ENCODE results near the gene GMDS. TPM values are rescaled to one million over a fixed set of nuclear protein-coding genes. Genes with fewer than 3 reads are reported as not detected.

The GMDS gene
- total RNA-seq, 1 donor, result 23.2 TPM

DNA sequence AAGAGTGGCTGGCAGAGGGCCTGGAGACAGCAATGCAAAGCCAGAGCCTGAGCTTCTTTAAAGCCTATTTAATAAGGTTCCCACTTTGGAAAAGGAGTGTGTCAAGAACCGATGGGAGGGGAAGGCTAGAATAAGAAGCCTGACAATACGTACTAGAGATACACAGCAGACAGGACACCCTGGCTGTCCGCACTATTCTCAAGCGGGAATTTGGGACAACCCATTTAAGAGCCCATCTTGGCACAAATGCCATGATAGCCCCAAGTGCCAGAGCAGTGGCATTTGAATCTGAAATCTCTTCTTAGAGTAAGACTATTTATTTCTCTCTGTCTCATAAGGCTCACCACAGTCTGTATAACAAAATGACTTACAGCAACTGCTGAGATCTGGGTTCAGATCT lies 3.1 kb downstream of the GMDS start:
- no peaks in the 10 kb centered on the region for H3K9me3 ChIP-seq (ENCODE audit: low read depth, low read length)
- TF ChIP-seq, protein P1, sequence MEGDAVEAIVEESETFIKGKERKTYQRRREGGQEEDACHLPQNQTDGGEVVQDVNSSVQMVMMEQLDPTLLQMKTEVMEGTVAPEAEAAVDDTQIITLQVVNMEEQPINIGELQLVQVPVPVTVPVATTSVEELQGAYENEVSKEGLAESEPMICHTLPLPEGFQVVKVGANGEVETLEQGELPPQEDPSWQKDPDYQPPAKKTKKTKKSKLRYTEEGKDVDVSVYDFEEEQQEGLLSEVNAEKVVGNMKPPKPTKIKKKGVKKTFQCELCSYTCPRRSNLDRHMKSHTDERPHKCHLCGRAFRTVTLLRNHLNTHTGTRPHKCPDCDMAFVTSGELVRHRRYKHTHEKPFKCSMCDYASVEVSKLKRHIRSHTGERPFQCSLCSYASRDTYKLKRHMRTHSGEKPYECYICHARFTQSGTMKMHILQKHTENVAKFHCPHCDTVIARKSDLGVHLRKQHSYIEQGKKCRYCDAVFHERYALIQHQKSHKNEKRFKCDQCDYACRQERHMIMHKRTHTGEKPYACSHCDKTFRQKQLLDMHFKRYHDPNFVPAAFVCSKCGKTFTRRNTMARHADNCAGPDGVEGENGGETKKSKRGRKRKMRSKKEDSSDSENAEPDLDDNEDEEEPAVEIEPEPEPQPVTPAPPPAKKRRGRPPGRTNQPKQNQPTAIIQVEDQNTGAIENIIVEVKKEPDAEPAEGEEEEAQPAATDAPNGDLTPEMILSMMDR (IDR thresholded peaks at IDR 0.05; ENCODE audit: extremely low read depth, low read depth, low read length), result no peak
- H3K27ac ChIP-seq (ENCODE audit: low read depth, low read length), result no peak overlapping the region
- H3K27me3 ChIP-seq (ENCODE audit: insufficient read depth, low read length), result no peaks in the 10 kb centered on the region
- peaks cover 6% of the 10 kb centered on the region for H4K20me1 ChIP-seq (ENCODE audit: insufficient read depth, low read length)
- DNase-seq (ENCODE audit: insufficient read length, low spot score, missing footprints), result no peak
- H3K36me3 ChIP-seq (ENCODE audit: insufficient read depth, low read length), result no peaks in the 10 kb centered on the region
- H3K4me2 ChIP-seq (ENCODE audit: insufficient read depth, low read length), result no peak overlapping the region
- H3K4me1 ChIP-seq (ENCODE audit: insufficient read depth, low read length), result peaks cover 16% of the 10 kb centered on the region
- no peak overlapping the region for H3K4me3 ChIP-seq (ENCODE audit: insufficient read depth, low read length)
- peaks cover 78% of the 10 kb centered on the region for H3K79me2 ChIP-seq (ENCODE audit: insufficient read depth, low read length)
- no peak overlapping the region for H2AFZ ChIP-seq (ENCODE audit: low read length)

- peaks cover 76% of the 10 kb centered on the region for H3K79me2 ChIP-seq (ENCODE audit: insufficient read depth, low read length)
- no peak overlapping the region for H3K27ac ChIP-seq (ENCODE audit: low read depth, low read length)
- H3K9me3 ChIP-seq (ENCODE audit: low read depth, low read length), result no peaks in the 10 kb centered on the region
- H2AFZ ChIP-seq (ENCODE audit: low read length), result no peak overlapping the region
- DNase-seq (ENCODE audit: insufficient read length, low spot score, missing footprints), result no peak
- TF ChIP-seq, protein P1 (IDR thresholded peaks at IDR 0.05; ENCODE audit: extremely low read depth, low read depth, low read length), result no peak
- H3K4me3 ChIP-seq (ENCODE audit: insufficient read depth, low read length), result no peak overlapping the region
- no peak overlapping the region for H3K4me2 ChIP-seq (ENCODE audit: insufficient read depth, low read length)
- H3K36me3 ChIP-seq (ENCODE audit: insufficient read depth, low read length), result no peaks in the 10 kb centered on the region
- peaks cover 21% of the 10 kb centered on the region for H3K4me1 ChIP-seq (ENCODE audit: insufficient read depth, low read length)
- H3K27me3 ChIP-seq (ENCODE audit: insufficient read depth, low read length), result no peaks in the 10 kb centered on the region
- H4K20me1 ChIP-seq (ENCODE audit: insufficient read depth, low read length), result peaks cover 6% of the 10 kb centered on the region
Observed at GRCh38 chr6:2240961-2241360, 4.4 kb downstream of the GMDS start.

DNA sequence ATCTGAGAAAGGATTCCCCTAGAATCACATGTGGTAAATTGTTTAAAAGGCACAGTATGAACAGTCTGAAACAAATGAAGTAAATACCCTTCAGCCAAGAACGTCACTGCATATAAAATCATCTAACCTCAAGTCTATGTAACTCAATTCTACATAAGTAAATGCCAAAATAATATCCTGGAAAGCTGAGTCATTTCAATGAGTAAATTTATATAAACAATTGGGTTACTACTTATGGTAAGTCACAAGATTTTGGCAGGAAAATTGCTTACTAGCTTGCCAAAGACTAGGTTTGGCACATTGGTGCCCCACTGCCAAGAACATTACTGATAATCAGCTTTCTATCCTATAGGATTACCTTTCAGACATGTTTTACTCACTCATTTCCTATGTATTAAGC lies 8.4 kb downstream of the GMDS start:
- Histone ChIP-seq H3K36me3 (ENCODE audit: insufficient read depth, low read length) (no peaks in the 10 kb centered on the region), H3K4me2 (ENCODE audit: insufficient read depth, low read length) (peak overlapping the region; percentile 41), H3K27me3 (ENCODE audit: insufficient read depth, low read length) (no peaks in the 10 kb centered on the region), H2AFZ (ENCODE audit: low read length) (no peak overlapping the region), H3K79me2 (ENCODE audit: insufficient read depth, low read length) (peaks cover 67% of the 10 kb centered on the region), H4K20me1 (ENCODE audit: insufficient read depth, low read length) (peaks cover 6% of the 10 kb centered on the region), H3K9me3 (ENCODE audit: low read depth, low read length) (no peaks in the 10 kb centered on the region), H3K4me1 (ENCODE audit: insufficient read depth, low read length) (peaks cover 17% of the 10 kb centered on the region), H3K27ac (ENCODE audit: low read depth, low read length) (peak overlapping the region; percentile 80), H3K4me3 (ENCODE audit: insufficient read depth, low read length) (no peak overlapping the region)
- TF ChIP-seq, protein P1 (IDR thresholded peaks at IDR 0.05; ENCODE audit: extremely low read depth, low read depth, low read length), result no peak
- peak; percentile 95 for DNase-seq (ENCODE audit: insufficient read length, low spot score, missing footprints)

GRCh38 chr6:2235777-2236495 lies 9.5 kb downstream of the GMDS start:
- H3K79me2 ChIP-seq (ENCODE audit: insufficient read depth, low read length), result peaks cover 66% of the 10 kb centered on the region

More at GRCh38 chr6:2235777-2236495, 9.5 kb downstream of the GMDS start:
- no peaks in the 10 kb centered on the region for H3K27me3 ChIP-seq (ENCODE audit: insufficient read depth, low read length)
- peaks cover 27% of the 10 kb centered on the region for H3K4me1 ChIP-seq (ENCODE audit: insufficient read depth, low read length)
- H3K4me2 ChIP-seq (ENCODE audit: insufficient read depth, low read length), result no peak overlapping the region
- peak overlapping the region; percentile 80 for H3K27ac ChIP-seq (ENCODE audit: low read depth, low read length)
- no peaks in the 10 kb centered on the region for H3K36me3 ChIP-seq (ENCODE audit: insufficient read depth, low read length)
- H2AFZ ChIP-seq (ENCODE audit: low read length), result no peak overlapping the region
- H3K4me3 ChIP-seq (ENCODE audit: insufficient read depth, low read length), result no peak overlapping the region
- TF ChIP-seq, protein P1 (IDR thresholded peaks at IDR 0.05; ENCODE audit: extremely low read depth, low read depth, low read length), result no peak
- no peak for DNase-seq (ENCODE audit: insufficient read length, low spot score, missing footprints)
- no peaks in the 10 kb centered on the region for H3K9me3 ChIP-seq (ENCODE audit: low read depth, low read length)
- H4K20me1 ChIP-seq (ENCODE audit: insufficient read depth, low read length), result peaks cover 6% of the 10 kb centered on the region
